ENCODE measurements around the gene REG1A.

REG1A gene

GRCh38 chr2:79159030-79159429, 38.7 kb downstream of the REG1A start:
- DNase-seq (ENCODE audit: low read depth) = no peak
- TF ChIP-seq POLR2A (IDR thresholded peaks at IDR 0.05; ENCODE audit: extremely low read depth, insufficient read length) = no peak
- TF ChIP-seq CTCF (IDR thresholded peaks at IDR 0.05; ENCODE audit: low read depth, low read length) = no peak
- no peak for TF ChIP-seq MYC (IDR thresholded peaks at IDR 0.05; ENCODE audit: low read depth, low read length)
- no peak for TF ChIP-seq MAX (IDR thresholded peaks at IDR 0.05; ENCODE audit: low read depth, low read length)
- H3K4me3 ChIP-seq (ENCODE audit: low read depth, low read length) = no peak overlapping the region

DNA sequence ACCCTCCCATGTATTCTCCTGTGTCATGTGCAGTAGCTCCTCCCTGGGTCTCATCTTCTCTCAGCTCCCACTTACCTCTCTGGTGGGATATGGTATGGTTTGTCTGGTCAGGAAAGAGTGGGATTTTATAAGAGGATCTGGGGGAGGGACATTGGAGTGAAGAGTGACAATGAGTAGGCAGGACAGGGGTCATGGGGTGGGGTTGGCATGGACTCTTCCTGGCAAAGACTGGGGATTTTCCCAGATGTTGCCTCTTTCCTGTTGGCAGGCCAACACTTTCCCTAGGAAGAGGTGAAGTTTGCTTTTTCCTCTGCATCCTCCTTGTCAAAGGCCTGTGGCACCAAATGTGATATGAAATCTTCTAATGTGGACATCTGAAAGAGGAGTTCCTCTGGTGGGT, 39.4 kb downstream of the REG1A start, which contains the start of gene REG3A:
REG3A (minus strand) TSS at position 101 of the 400 bp plus-strand sequence. CDS start 348 bp downstream, outside the sequence.
- TF ChIP-seq POLR2A (IDR thresholded peaks at IDR 0.05; ENCODE audit: extremely low read depth, insufficient read length) (no peak), CTCF (IDR thresholded peaks at IDR 0.05; ENCODE audit: low read depth, low read length) (no peak), MAX (IDR thresholded peaks at IDR 0.05; ENCODE audit: low read depth, low read length) (no peak), MYC (IDR thresholded peaks at IDR 0.05; ENCODE audit: low read depth, low read length) (no peak)
- H3K4me3 ChIP-seq (ENCODE audit: low read depth, low read length) = no peak within 1 kb of the TSS
- no peak for DNase-seq (ENCODE audit: low read depth)

DNA sequence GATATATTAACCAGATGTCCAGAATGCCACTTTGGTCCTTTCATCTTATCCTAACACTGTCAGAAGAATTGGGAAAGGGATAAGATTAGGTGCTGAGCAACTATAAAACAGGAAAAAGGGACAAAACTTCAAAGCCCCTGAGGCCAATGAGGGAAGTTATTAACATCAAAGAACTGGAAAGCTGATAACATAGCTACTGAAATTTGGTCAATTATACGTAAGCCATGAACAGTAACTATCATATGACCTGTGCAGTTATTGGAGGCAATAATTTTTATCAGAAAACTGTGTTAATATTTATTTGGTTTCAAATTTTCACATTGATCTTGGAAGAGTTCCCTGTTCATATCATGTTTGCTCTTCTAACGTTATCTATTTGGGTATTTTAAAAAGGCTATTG, 41.8 kb downstream of the REG1A start:
- no peak for TF ChIP-seq MAX (IDR thresholded peaks at IDR 0.05; ENCODE audit: low read depth, low read length)
- TF ChIP-seq CTCF (IDR thresholded peaks at IDR 0.05; ENCODE audit: low read depth, low read length) = no peak
- TF ChIP-seq MYC (IDR thresholded peaks at IDR 0.05; ENCODE audit: low read depth, low read length) = no peak
- TF ChIP-seq POLR2A (IDR thresholded peaks at IDR 0.05; ENCODE audit: extremely low read depth, insufficient read length) = no peak
- no peak overlapping the region for H3K4me3 ChIP-seq (ENCODE audit: low read depth, low read length)
- no peak for DNase-seq (ENCODE audit: low read depth)

GRCh38 chr2:79162801-79163200, 42.5 kb downstream of the REG1A start:
- H3K4me3 ChIP-seq (ENCODE audit: low read depth, low read length) = no peak overlapping the region
- TF ChIP-seq POLR2A (IDR thresholded peaks at IDR 0.05; ENCODE audit: extremely low read depth, insufficient read length) (no peak), CTCF (IDR thresholded peaks at IDR 0.05; ENCODE audit: low read depth, low read length) (no peak), MAX (IDR thresholded peaks at IDR 0.05; ENCODE audit: low read depth, low read length) (no peak), MYC (IDR thresholded peaks at IDR 0.05; ENCODE audit: low read depth, low read length) (no peak)
- no peak for DNase-seq (ENCODE audit: low read depth)

DNA sequence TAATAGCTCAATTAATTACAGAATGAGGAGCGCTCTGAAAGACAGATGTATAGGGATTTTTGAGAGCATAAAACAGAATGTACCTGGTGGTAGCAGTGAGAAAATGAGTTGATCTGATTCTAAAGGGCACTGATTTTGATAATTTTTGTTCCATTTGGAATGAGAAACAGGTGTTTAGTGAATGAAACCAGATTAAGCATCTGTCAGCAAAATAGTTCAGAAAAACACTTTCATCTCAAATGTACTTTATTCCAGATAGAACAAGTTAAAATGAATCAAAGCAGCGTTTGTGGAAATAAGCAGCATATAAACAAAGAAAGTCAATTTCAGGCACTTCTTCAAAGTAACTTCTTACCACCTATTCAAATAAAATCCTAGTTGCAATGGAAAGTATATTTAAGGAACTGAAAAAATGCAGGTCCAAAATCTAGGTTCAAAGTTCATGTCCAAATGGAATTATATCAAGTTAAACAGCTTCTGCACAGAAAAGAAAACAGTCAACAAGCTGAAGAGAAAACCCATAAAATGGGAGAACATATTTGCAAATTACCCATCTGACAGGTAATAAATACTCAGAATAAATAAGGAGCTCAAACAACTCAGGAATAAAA, 51.2 kb downstream of the REG1A start:
- DNase-seq (ENCODE audit: low read depth) = no peak
- H3K4me3 ChIP-seq (ENCODE audit: low read depth, low read length) = no peak overlapping the region
- TF ChIP-seq POLR2A (IDR thresholded peaks at IDR 0.05; ENCODE audit: extremely low read depth, insufficient read length) (no peak), MYC (IDR thresholded peaks at IDR 0.05; ENCODE audit: low read depth, low read length) (no peak), MAX (IDR thresholded peaks at IDR 0.05; ENCODE audit: low read depth, low read length) (no peak), CTCF (IDR thresholded peaks at IDR 0.05; ENCODE audit: low read depth, low read length) (no peak)
